PC-9 (cell line): ENCODE measurements around the gene CCDC15. TPM values are rescaled to one million over a fixed set of nuclear protein-coding genes. Genes with fewer than 3 reads are reported as not detected.
A peak's percentile ranks its signal among the peaks of the same experiment; 100 is the strongest.
"Not testable (repeated sequence)": the region's sequence is repeated elsewhere in the genome, so short reads cannot be mapped to it uniquely, and the experiment has no call there.

Experiments used
- BruUV-seq: library from RNA; stranded (reverse); fragments of 400-500 nt; replicated peaks from 2 replicates; lab custom pipeline; 2021; lab: Mats Ljungman, UMichigan
- CTCF ChIA-PET: fragments of 300-600 bp; sonication (Branson Sonifier 250); formaldehyde crosslinking; loops from one replicate; lab custom pipeline; 2022; ENCODE audit warnings: antibody characterized with exemption; lab: Charles Lee
- POLR2A ChIA-PET: fragments of 300-600 bp; sonication (Branson Sonifier 250); formaldehyde crosslinking; loops from one replicate; lab custom pipeline; 2022; ENCODE audit warnings: antibody characterized with exemption; ENCODE audit not compliant: unreplicated experiment; lab: Charles Lee
- DNase-seq, 2 experiments: peaks; one replicate each; pipeline versions ENCODE4 v3.0.0 to v3.0.0-alpha.2; 2015 to 2022; ENCODE audit warnings: mixed read lengths in 1 of 2
- H2AFZ ChIP-seq: fragments of 200-600 bp; sonication (generic); 2 replicates; pipeline ENCODE4 v1.8.1; 2017; ENCODE audit warnings: antibody characterized with exemption
- H3F3A ChIP-seq: fragments of 200-600 bp; sonication (generic); 2 replicates; pipeline ENCODE4 v1.8.1; 2017; ENCODE audit warnings: antibody characterized with exemption, mild to moderate bottlenecking, low read depth; ENCODE audit not compliant: insufficient read depth
- H3K27ac ChIP-seq: fragments of 200-600 bp; sonication (generic); 2 replicates; pipeline ENCODE4 v1.6.1; 2016; ENCODE audit warnings: mixed run types
- H3K27me3 ChIP-seq: fragments of 200-600 bp; sonication (generic); 2 replicates; pipeline ENCODE4 v1.6.1; 2016; ENCODE audit warnings: low read depth, mixed run types; ENCODE audit not compliant: insufficient read depth
- H3K36me3 ChIP-seq: fragments of 200-600 bp; sonication (generic); 2 replicates; pipeline ENCODE4 v1.6.1; 2016; ENCODE audit warnings: low read depth, mixed run types
- H3K4me1 ChIP-seq: fragments of 200-600 bp; sonication (generic); replicated peaks from 2 replicates; pipeline ENCODE4 v1.6.1; 2016; ENCODE audit warnings: mixed run types; ENCODE audit not compliant: insufficient read depth
- H3K4me2 ChIP-seq: fragments of 200-600 bp; sonication (generic); 2 replicates; pipeline ENCODE4 v1.6.1; 2017; ENCODE audit warnings: mixed run types
- H3K4me3 ChIP-seq: fragments of 200-600 bp; sonication (generic); 2 replicates; pipeline ENCODE4 v1.6.1; 2016; ENCODE audit warnings: mixed run types
- H3K79me2 ChIP-seq: fragments of 200-600 bp; sonication (generic); 2 replicates; pipeline ENCODE4 v1.6.1; 2017; ENCODE audit warnings: low read depth, mixed run types
- H3K9me2 ChIP-seq: fragments of 200-600 bp; sonication (generic); 2 replicates; pipeline ENCODE4 v1.8.1; 2017; ENCODE audit warnings: mild to moderate bottlenecking; ENCODE audit not compliant: insufficient read depth
- H3K9me3 ChIP-seq: fragments of 200-600 bp; sonication (generic); 2 replicates; pipeline ENCODE4 v1.8.1; 2016; ENCODE audit warnings: low read depth; ENCODE audit not compliant: insufficient read depth
- H4K20me1 ChIP-seq: fragments of 200-600 bp; sonication (generic); 2 replicates; pipeline ENCODE4 v1.8.1; 2017; ENCODE audit not compliant: insufficient read depth
- EZH2 ChIP-seq: fragments of 200-600 bp; sonication (generic); IDR thresholded peaks from 2 replicates; pipeline ENCODE4 v1.8.0; 2017; ENCODE audit warnings: antibody characterized with exemption, low read depth
- intact Hi-C: fragments of 100-400 bp; cut with micrococcal nuclease; formaldehyde crosslinking; loops from one replicate; pipeline ENCODE4 v1.10.0; 2022; ENCODE audit not compliant: unreplicated experiment
- total RNA-seq: library from RNA; stranded (reverse); gene quantifications from 2 replicates; pipeline ENCODE4 v1.2.3, GENCODE V29; 2021
- TF ChIP-seq, protein P1 (sequence below): fragments of 200-600 bp; sonication (generic); conservative IDR thresholded peaks from 2 replicates; pipeline ENCODE4 v1.6.1; 2017; ENCODE audit warnings: mixed run types, antibody characterized with exemption, mild to moderate bottlenecking, moderate library complexity

The CCDC15 gene
- total RNA-seq, 1 experiment from 2014 or later, result 2.7 TPM

DNA sequence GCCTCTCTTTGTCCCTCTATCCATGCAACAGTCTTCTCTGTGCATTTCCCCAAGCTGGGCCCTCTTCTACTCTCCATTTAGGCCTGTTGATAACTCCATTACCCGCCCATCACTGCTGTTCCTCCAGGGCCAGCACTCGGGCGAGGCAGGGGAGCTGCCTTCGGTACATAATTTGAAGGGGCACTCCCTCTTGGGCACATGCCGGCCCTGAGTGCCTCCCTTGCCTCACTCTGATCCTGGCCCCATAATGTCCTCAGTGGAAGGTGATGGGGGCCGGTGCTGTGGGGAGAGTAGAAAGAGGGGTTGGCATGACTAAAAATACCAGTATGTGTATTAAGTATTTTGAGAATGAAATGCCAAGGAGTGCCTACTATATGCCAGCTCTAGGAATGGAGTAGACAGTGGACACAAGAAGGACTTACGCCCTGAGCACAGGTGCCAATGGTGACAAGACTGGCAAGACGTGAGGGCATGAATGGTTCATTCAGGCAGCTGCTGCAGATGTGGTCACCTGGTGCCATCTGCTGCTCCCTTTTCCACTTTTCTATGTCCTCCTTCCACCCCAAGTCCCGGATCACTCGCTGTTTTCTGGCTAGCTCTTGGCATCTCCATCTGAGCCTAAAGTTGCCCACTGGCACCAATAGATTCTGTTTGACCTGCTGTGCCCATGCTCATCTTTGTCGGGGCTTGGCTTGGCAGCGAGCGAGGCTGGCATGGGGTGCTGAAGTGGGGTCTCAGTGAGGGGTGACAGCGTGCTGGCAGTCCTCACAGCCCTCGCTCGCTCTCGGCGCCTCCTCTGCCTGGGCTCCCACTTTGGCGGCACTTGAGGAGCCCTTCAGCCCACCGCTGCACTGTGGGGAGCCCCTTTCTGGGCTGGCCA lies 134.8 kb downstream of the CCDC15 start:
- no peak overlapping the region for H3K27ac ChIP-seq
- TF ChIP-seq, protein P1, sequence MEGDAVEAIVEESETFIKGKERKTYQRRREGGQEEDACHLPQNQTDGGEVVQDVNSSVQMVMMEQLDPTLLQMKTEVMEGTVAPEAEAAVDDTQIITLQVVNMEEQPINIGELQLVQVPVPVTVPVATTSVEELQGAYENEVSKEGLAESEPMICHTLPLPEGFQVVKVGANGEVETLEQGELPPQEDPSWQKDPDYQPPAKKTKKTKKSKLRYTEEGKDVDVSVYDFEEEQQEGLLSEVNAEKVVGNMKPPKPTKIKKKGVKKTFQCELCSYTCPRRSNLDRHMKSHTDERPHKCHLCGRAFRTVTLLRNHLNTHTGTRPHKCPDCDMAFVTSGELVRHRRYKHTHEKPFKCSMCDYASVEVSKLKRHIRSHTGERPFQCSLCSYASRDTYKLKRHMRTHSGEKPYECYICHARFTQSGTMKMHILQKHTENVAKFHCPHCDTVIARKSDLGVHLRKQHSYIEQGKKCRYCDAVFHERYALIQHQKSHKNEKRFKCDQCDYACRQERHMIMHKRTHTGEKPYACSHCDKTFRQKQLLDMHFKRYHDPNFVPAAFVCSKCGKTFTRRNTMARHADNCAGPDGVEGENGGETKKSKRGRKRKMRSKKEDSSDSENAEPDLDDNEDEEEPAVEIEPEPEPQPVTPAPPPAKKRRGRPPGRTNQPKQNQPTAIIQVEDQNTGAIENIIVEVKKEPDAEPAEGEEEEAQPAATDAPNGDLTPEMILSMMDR, result no peak
- TF ChIP-seq EZH2, result no peak
- H3K27me3 ChIP-seq, result no peaks in the 10 kb centered on the region
- H3K4me3 ChIP-seq, result no peak overlapping the region
- ChIA-PET POLR2A (no interaction called here), CTCF (interaction anchor here (0.6 kb wide), 1 partner anchor 129 kb away, joined by 5 read pairs; no protein-coding TSS in a partner anchor)
- H4K20me1 ChIP-seq, result no peaks in the 10 kb centered on the region
- no peaks in the 10 kb centered on the region for H3K79me2 ChIP-seq
- H3K4me2 ChIP-seq, result no peak overlapping the region
- peaks cover 24% of the 10 kb centered on the region for H3F3A ChIP-seq
- DNase-seq, result no peak
- H3K4me1 ChIP-seq, result peaks cover 35% of the 10 kb centered on the region
- H3K9me2 ChIP-seq, result no peaks in the 10 kb centered on the region
- intact Hi-C loops, result no loop called here
- no TSS peak for BruUV-seq
- no peaks in the 10 kb centered on the region for H3K9me3 ChIP-seq
- no peak overlapping the region for H2AFZ ChIP-seq
- peaks cover 11% of the 10 kb centered on the region; the same call in 1 of the 2 replicates for H3K36me3 ChIP-seq

DNA sequence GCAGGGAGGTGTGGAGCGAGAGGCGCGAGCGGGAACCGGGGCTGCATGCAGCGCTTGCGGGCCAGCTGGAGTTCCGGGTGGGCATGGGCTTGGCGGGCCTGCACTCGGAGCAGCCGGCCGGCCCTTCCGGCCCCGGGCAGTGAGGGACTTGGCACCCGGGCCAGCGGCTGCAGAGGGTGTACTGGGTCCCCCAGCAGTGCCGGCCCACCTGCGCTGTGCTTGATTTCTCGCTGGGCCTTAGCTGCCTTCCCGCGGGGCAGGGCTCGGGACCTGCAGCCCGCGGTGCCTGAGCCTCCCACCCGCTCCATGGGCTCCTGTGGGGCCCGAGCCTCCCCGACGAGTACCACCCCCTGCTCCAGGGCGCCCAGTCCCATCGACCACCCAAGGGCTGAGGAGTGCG lies 135.5 kb downstream of the CCDC15 start:
- intact Hi-C loops, H3K79me2 ChIP-seq, H2AFZ ChIP-seq, H3K4me3 ChIP-seq, H3K4me2 ChIP-seq, H3K27me3 ChIP-seq, H4K20me1 ChIP-seq, BruUV-seq, H3K9me2 ChIP-seq, H3K27ac ChIP-seq, DNase-seq, H3K9me3 ChIP-seq: not testable (repeated sequence)
- ChIA-PET POLR2A (interaction anchor here (0.6 kb wide), 1 partner anchor 814 kb away, joined by 3 read pairs; the partner anchor contains the start of gene PUS3), CTCF (interaction anchor here (0.6 kb wide), 1 partner anchor 129 kb away, joined by 5 read pairs; no protein-coding TSS in a partner anchor)
- peaks cover 11% of the 10 kb centered on the region; the same call in 1 of the 2 replicates for H3K36me3 ChIP-seq
- peaks cover 29% of the 10 kb centered on the region for H3K4me1 ChIP-seq
- H3F3A ChIP-seq, result peaks cover 18% of the 10 kb centered on the region

DNA sequence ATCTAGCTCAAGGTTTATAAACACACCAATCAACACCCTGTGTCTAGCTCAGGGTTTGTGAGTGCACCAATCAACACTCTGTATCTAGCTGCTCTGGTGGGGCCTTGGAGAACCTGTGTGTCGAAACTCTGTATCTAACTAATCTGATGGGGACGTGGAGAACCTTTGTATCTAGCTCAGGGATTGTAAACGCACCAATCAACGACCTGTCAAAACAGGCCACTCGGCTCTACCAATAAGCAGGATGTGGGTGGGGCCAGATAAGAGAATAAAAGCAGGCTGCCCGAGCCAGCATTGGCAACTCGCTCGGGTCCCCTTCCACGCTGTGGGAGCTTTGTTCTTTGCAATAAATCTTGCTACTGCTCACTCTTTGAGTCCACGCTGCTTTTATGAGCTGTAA lies 136.1 kb downstream of the CCDC15 start:
- DNase-seq, H3K4me2 ChIP-seq, H3K9me3 ChIP-seq, H3K79me2 ChIP-seq, BruUV-seq, H2AFZ ChIP-seq, H3K9me2 ChIP-seq, H4K20me1 ChIP-seq, H3K27me3 ChIP-seq, H3K4me3 ChIP-seq, H3K27ac ChIP-seq, CTCF ChIA-PET: not testable (repeated sequence)
- Histone ChIP-seq H3K4me1 (peaks cover 29% of the 10 kb centered on the region), H3K36me3 (peaks cover 11% of the 10 kb centered on the region; the same call in 1 of the 2 replicates), H3F3A (peaks cover 18% of the 10 kb centered on the region)
- POLR2A ChIA-PET, result interaction anchor here (0.6 kb wide), 1 partner anchor 813 kb away, joined by 3 read pairs; the partner anchor contains the start of gene PUS3
- intact Hi-C loops, result loop anchor here (2.0 kb wide), 1 partner anchor 21 kb away; the partner anchor contains the start of gene TMEM218

DNA sequence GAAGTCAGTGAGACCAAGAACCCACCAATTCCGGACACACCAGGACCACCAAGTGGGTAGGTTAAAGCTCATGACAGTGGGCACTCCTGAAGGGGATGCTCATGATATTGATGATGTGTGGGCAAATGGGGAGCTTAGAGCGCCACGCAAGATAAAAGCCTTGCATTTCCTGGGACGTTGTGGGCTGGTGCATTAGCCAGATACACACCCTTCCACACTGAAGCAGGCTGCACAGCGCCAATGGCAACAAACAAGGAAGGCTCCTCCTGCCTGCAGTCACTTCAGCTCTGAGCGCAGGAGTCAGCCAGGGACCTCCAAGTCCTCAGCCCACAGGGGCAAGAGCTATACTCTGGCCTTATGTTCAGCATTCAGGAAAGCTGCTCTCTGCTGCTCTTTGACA lies 136.8 kb downstream of the CCDC15 start:
- H3K4me2 ChIP-seq, result peak overlapping the region; percentile 56
- TF ChIP-seq EZH2, result no peak
- TF ChIP-seq, protein P1, result no peak
- no peaks in the 10 kb centered on the region for H3K79me2 ChIP-seq
- peak overlapping the region; percentile 70 for H3K27ac ChIP-seq
- peaks cover 9% of the 10 kb centered on the region; the same call in 1 of the 2 replicates for H3K36me3 ChIP-seq
- no peaks in the 10 kb centered on the region for H3K27me3 ChIP-seq
- CTCF ChIA-PET, result interaction anchor here (0.6 to 1.2 kb wide), 3 partner anchors 33 to 53 kb away, joined by 3 to 9 read pairs (median 3); no protein-coding TSS in a partner anchor
- BruUV-seq, result TSS peak; percentile 48
- no peaks in the 10 kb centered on the region for H3K9me2 ChIP-seq
- intact Hi-C loops, result loop anchor here (1.0 to 2.0 kb wide), 3 partner anchors 20 to 314 kb away; partner anchors contain the start of gene TMEM218
- H3K9me3 ChIP-seq, result no peaks in the 10 kb centered on the region
- H3K4me3 ChIP-seq, result no peak overlapping the region
- H3F3A ChIP-seq, result peaks cover 18% of the 10 kb centered on the region
- H4K20me1 ChIP-seq, result no peaks in the 10 kb centered on the region
- H3K4me1 ChIP-seq, result peaks cover 29% of the 10 kb centered on the region
- no peak overlapping the region for H2AFZ ChIP-seq
- POLR2A ChIA-PET, result interaction anchor here (0.9 kb wide), 1 partner anchor 20 kb away, joined by 9 read pairs; no protein-coding TSS in a partner anchor
- DNase-seq, result no peak
